Activated naive CD8-positive, alpha-beta T cell treated with anti-CD3 and anti-CD28 coated beads for 36 hours (primary cell): ENCODE measurements around the gene MARS1. TPM values are rescaled to one million over a fixed set of nuclear protein-coding genes. Genes with fewer than 3 reads are reported as not detected.

Experiments used
- DNase-seq: peaks from one replicate; pipeline ENCODE4 v3.0.0; 2021
- H3K27ac Mint-ChIP-seq: one replicate; pipeline ENCODE4 v1.8.0; 2022; ENCODE audit warnings: mild to moderate bottlenecking, moderate library complexity, mixed read lengths
- H3K27me3 Mint-ChIP-seq: one replicate; pipeline ENCODE4 v1.8.0; 2022; ENCODE audit warnings: mild to moderate bottlenecking, mixed read lengths
- H3K36me3 Mint-ChIP-seq: one replicate; pipeline ENCODE4 v1.8.0; 2021; ENCODE audit warnings: mild to moderate bottlenecking, mixed read lengths
- H3K4me1 Mint-ChIP-seq: one replicate; pipeline ENCODE4 v1.8.0; 2021; ENCODE audit warnings: mixed read lengths
- H3K4me3 Mint-ChIP-seq: one replicate; pipeline ENCODE4 v1.8.0; 2022; ENCODE audit warnings: mild to moderate bottlenecking, moderate library complexity, mixed read lengths
- H3K9me3 Mint-ChIP-seq: one replicate; pipeline ENCODE4 v1.8.0; 2022; ENCODE audit warnings: mixed read lengths
- total RNA-seq, 2 experiments: library from RNA; stranded (reverse); gene quantifications; one replicate each; pipeline ENCODE4 v1.2.3, GENCODE V29; 2021

The MARS1 gene
- total RNA-seq, 2 experiments from 2014 or later: 423 to 460 TPM

GRCh38 chr12:57547288-57548012 lies 59.6 kb downstream of the MARS1 start:
- DNase-seq: no peak
- H3K27ac Mint-ChIP-seq: peak overlapping the region; percentile 61
- H3K36me3 Mint-ChIP-seq: peaks cover 9% of the 10 kb centered on the region
- peaks cover 42% of the 10 kb centered on the region for H3K4me1 Mint-ChIP-seq
- H3K4me3 Mint-ChIP-seq: peak overlapping the region; percentile 95
- peaks cover 6% of the 10 kb centered on the region for H3K27me3 Mint-ChIP-seq
- no peaks in the 10 kb centered on the region for H3K9me3 Mint-ChIP-seq

- no peak for DNase-seq
- Mint-ChIP-seq H3K27me3 (peaks cover 6% of the 10 kb centered on the region), H3K4me1 (peaks cover 42% of the 10 kb centered on the region), H3K9me3 (no peaks in the 10 kb centered on the region), H3K4me3 (no peak overlapping the region), H3K27ac (no peak overlapping the region), H3K36me3 (peaks cover 9% of the 10 kb centered on the region)
Measured at GRCh38 chr12:57548013-57548315, 60.1 kb downstream of the MARS1 start.

- no peaks in the 10 kb centered on the region for H3K9me3 Mint-ChIP-seq
- peaks cover 42% of the 10 kb centered on the region for H3K4me1 Mint-ChIP-seq
- H3K36me3 Mint-ChIP-seq: peaks cover 9% of the 10 kb centered on the region
- H3K27me3 Mint-ChIP-seq: peaks cover 6% of the 10 kb centered on the region
- no peak overlapping the region for H3K27ac Mint-ChIP-seq
- H3K4me3 Mint-ChIP-seq: no peak overlapping the region
- no peak for DNase-seq
Measured at GRCh38 chr12:57548488-57548887, 60.6 kb downstream of the MARS1 start.

GRCh38 chr12:57549203-57549908 lies 61.5 kb downstream of the MARS1 start:
- Mint-ChIP-seq H3K27ac (no peak overlapping the region), H3K4me1 (peaks cover 36% of the 10 kb centered on the region), H3K27me3 (peaks cover 6% of the 10 kb centered on the region), H3K36me3 (peaks cover 9% of the 10 kb centered on the region), H3K4me3 (peak overlapping the region; percentile 82), H3K9me3 (no peaks in the 10 kb centered on the region)
- no peak for DNase-seq

GRCh38 chr12:57549909-57550640 lies 62.2 kb downstream of the MARS1 start, which contains the start of gene KIF5A:
TSS of gene KIF5A (plus strand) at chr12:57550044. CDS start at chr12:57550272, 228 bp downstream.
- H3K4me3 Mint-ChIP-seq: peak within 1 kb of the TSS; percentile 82
- peaks cover 6% of the 10 kb centered on the region for H3K27me3 Mint-ChIP-seq
- H3K4me1 Mint-ChIP-seq: peaks cover 31% of the 10 kb centered on the region
- H3K36me3 Mint-ChIP-seq: peaks cover 8% of the 10 kb centered on the region
- DNase-seq: peak; percentile 79
- no peaks in the 10 kb centered on the region for H3K9me3 Mint-ChIP-seq
- no peak within 1 kb of the TSS for H3K27ac Mint-ChIP-seq

GRCh38 chr12:57550641-57551549 lies 63.0 kb downstream of the MARS1 start:
- Mint-ChIP-seq H3K36me3 (peaks cover 2% of the 10 kb centered on the region), H3K4me3 (peak overlapping the region; percentile 82), H3K27me3 (peaks cover 6% of the 10 kb centered on the region), H3K27ac (no peak overlapping the region), H3K9me3 (no peaks in the 10 kb centered on the region), H3K4me1 (peaks cover 24% of the 10 kb centered on the region)
- no peak for DNase-seq

- peaks cover 6% of the 10 kb centered on the region for H3K27me3 Mint-ChIP-seq
- no peaks in the 10 kb centered on the region for H3K36me3 Mint-ChIP-seq
- no peak overlapping the region for H3K27ac Mint-ChIP-seq
- DNase-seq: no peak
- peaks cover 19% of the 10 kb centered on the region for H3K4me1 Mint-ChIP-seq
- no peak overlapping the region for H3K4me3 Mint-ChIP-seq
- H3K9me3 Mint-ChIP-seq: no peaks in the 10 kb centered on the region
Measured at GRCh38 chr12:57551637-57552305, 63.9 kb downstream of the MARS1 start.

- Mint-ChIP-seq H3K27ac (no peak overlapping the region), H3K27me3 (peaks cover 6% of the 10 kb centered on the region), H3K4me3 (no peak overlapping the region), H3K9me3 (no peaks in the 10 kb centered on the region), H3K36me3 (no peaks in the 10 kb centered on the region), H3K4me1 (peaks cover 17% of the 10 kb centered on the region)
- no peak for DNase-seq
Measured at GRCh38 chr12:57552306-57552651, 64.4 kb downstream of the MARS1 start.

- DNase-seq: no peak
- H3K4me1 Mint-ChIP-seq: peaks cover 12% of the 10 kb centered on the region
- no peaks in the 10 kb centered on the region for H3K36me3 Mint-ChIP-seq
- peaks cover 6% of the 10 kb centered on the region for H3K27me3 Mint-ChIP-seq
- H3K4me3 Mint-ChIP-seq: no peak overlapping the region
- H3K9me3 Mint-ChIP-seq: no peaks in the 10 kb centered on the region
- H3K27ac Mint-ChIP-seq: no peak overlapping the region
Measured at GRCh38 chr12:57552835-57553313, 65.0 kb downstream of the MARS1 start.

GRCh38 chr12:57553343-57554202 lies 65.7 kb downstream of the MARS1 start:
- Mint-ChIP-seq H3K36me3 (no peaks in the 10 kb centered on the region), H3K4me1 (peaks cover 12% of the 10 kb centered on the region), H3K9me3 (no peaks in the 10 kb centered on the region), H3K27ac (no peak overlapping the region), H3K4me3 (no peak overlapping the region), H3K27me3 (peaks cover 4% of the 10 kb centered on the region)
- DNase-seq: no peak

GRCh38 chr12:57554453-57554852 lies 66.6 kb downstream of the MARS1 start:
- H3K27ac Mint-ChIP-seq: no peak overlapping the region
- H3K9me3 Mint-ChIP-seq: no peaks in the 10 kb centered on the region
- DNase-seq: no peak
- no peaks in the 10 kb centered on the region for H3K36me3 Mint-ChIP-seq
- H3K27me3 Mint-ChIP-seq: no peaks in the 10 kb centered on the region
- H3K4me1 Mint-ChIP-seq: peaks cover 7% of the 10 kb centered on the region
- H3K4me3 Mint-ChIP-seq: no peak overlapping the region

GRCh38 chr12:57554897-57555296 lies 67.0 kb downstream of the MARS1 start:
- H3K27ac Mint-ChIP-seq: no peak overlapping the region
- H3K9me3 Mint-ChIP-seq: no peaks in the 10 kb centered on the region
- no peaks in the 10 kb centered on the region for H3K27me3 Mint-ChIP-seq
- H3K4me1 Mint-ChIP-seq: peaks cover 6% of the 10 kb centered on the region
- no peaks in the 10 kb centered on the region for H3K36me3 Mint-ChIP-seq
- H3K4me3 Mint-ChIP-seq: no peak overlapping the region
- no peak for DNase-seq

GRCh38 chr12:57558864-57559263 lies 71.0 kb downstream of the MARS1 start:
- Mint-ChIP-seq H3K36me3 (no peaks in the 10 kb centered on the region), H3K4me3 (no peak overlapping the region), H3K4me1 (no peaks in the 10 kb centered on the region), H3K27me3 (no peaks in the 10 kb centered on the region), H3K9me3 (no peaks in the 10 kb centered on the region), H3K27ac (no peak overlapping the region)
- no peak for DNase-seq
